ENCODE data around the gene PLA2G10.
"Not testable (repeated sequence)": the region's sequence is repeated elsewhere in the genome, so short reads cannot be mapped to it uniquely, and the experiment has no call there.

GRCh38 chr16:14701859-14702258 lies 7.8 kb upstream of the PLA2G10 start:
- TF ChIP-seq CTCF, POLR2A (IDR thresholded peaks at IDR 0.05): not testable (repeated sequence)

All from Peyer's patch (tissue), 4 donors.